ENCODE data around the gene FAM210B. TPM values are rescaled to one million over a fixed set of nuclear protein-coding genes. Genes with fewer than 3 reads are reported as not detected.
"Not testable (repeated sequence)": the region's sequence is repeated elsewhere in the genome, so short reads cannot be mapped to it uniquely, and the experiment has no call there.

FAM210B gene
- total RNA-seq, 1 donor = 46.2 TPM

DNA sequence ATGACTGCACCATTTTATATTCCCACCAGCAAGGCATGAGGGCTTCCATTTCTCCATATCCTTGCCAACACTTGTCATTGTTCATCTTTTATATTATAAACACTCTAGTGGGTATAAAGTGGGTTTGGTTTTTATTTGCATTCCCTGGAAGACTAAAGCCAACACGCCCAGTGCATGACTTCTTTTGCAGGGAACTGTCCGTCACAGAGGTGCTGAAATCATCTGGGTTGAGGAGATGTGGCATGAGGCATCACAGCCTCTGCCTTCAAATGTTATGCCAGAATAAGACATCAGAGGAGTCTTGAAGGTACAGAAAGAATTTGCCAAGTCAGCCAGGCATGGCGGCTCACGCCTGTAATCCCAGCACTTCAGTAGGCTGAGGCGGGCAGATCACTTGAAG, 29.9 kb upstream of the FAM210B start:
- no peak overlapping the region for H3K4me3 ChIP-seq (ENCODE audit: low read depth, low read length)
- TF ChIP-seq, protein P1, sequence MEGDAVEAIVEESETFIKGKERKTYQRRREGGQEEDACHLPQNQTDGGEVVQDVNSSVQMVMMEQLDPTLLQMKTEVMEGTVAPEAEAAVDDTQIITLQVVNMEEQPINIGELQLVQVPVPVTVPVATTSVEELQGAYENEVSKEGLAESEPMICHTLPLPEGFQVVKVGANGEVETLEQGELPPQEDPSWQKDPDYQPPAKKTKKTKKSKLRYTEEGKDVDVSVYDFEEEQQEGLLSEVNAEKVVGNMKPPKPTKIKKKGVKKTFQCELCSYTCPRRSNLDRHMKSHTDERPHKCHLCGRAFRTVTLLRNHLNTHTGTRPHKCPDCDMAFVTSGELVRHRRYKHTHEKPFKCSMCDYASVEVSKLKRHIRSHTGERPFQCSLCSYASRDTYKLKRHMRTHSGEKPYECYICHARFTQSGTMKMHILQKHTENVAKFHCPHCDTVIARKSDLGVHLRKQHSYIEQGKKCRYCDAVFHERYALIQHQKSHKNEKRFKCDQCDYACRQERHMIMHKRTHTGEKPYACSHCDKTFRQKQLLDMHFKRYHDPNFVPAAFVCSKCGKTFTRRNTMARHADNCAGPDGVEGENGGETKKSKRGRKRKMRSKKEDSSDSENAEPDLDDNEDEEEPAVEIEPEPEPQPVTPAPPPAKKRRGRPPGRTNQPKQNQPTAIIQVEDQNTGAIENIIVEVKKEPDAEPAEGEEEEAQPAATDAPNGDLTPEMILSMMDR (IDR thresholded peaks at IDR 0.05; ENCODE audit: insufficient read depth, low read depth, low read length) = no peak
- DNase-seq (ENCODE audit: low read depth) = peak; percentile 10

DNA sequence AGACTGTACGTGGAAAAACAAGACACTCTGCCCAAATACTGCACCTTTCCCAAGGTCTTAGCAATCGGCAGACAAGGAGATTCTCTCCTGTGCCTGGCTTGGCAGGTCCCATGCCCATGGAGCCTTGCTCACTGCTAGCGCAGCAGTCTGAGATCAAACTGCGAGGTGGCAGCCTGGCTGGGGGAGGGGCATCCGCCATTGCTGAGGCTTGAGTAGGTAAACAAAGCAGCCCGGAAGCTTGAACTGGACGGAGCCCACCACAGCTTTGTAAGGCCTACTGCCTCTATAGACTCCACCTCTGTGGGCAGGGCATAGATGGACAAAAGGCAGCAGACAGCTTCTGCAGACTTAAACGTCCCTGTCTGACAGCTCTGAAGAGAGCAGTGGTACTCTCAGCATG, 22.1 kb upstream of the FAM210B start:
- not testable (repeated sequence) for H3K4me3 ChIP-seq (ENCODE audit: low read depth, low read length); DNase-seq (ENCODE audit: low read depth)

DNA sequence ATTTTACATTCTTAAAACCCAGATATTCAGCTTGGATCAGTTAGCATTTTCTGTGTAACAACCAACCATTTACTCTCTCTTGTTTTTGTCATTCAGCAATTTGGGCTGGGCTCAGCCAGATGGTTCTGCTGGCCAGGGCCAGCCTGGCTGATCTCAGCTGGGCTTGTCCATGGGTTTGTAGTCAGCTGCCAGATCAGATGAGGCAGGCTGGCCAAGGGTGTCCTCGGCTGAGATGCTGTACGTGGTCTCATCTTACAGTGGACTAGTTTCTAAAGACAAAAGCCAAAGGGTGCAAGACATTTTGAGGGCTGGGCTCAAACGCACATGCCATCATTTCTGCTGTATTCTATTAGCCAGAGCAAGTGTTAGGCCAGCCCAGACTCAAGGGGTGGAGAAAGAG, 16.0 kb upstream of the FAM210B start:
- no peak for DNase-seq (ENCODE audit: low read depth)
- TF ChIP-seq, protein P1 (IDR thresholded peaks at IDR 0.05; ENCODE audit: insufficient read depth, low read depth, low read length) = no peak
- no peak overlapping the region for H3K4me3 ChIP-seq (ENCODE audit: low read depth, low read length)

DNA sequence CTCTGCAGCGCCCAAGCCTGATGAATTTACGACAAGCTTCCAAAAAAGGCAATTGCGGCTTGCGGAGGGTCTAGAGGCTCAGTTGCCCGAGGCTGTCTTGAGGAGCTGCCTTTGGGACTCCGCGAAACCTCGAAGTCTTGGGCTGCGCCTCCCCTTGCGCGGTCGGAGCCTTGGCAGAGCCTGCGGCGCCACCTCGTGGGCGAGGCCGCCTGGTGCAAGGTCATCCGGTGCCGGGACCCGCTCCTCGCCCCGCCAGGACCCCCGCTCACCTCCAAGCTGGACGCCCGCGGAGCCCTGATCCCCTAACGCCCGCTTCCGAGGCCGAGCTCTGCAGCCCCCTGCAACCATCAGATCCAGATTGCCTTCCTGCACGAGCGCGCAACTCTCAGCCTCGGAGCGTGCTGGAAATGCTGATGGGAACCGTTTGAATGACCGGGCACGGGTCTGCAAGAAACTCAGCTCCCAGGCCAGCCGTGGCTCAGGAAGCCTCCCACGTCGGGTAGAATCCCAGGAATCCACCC, 14.9 kb upstream of the FAM210B start:
- TF ChIP-seq, protein P1 (IDR thresholded peaks at IDR 0.05; ENCODE audit: insufficient read depth, low read depth, low read length) = peak; percentile 75
- H3K4me3 ChIP-seq (ENCODE audit: low read depth, low read length) = no peak overlapping the region
- peak; percentile 36 for DNase-seq (ENCODE audit: low read depth)

DNA sequence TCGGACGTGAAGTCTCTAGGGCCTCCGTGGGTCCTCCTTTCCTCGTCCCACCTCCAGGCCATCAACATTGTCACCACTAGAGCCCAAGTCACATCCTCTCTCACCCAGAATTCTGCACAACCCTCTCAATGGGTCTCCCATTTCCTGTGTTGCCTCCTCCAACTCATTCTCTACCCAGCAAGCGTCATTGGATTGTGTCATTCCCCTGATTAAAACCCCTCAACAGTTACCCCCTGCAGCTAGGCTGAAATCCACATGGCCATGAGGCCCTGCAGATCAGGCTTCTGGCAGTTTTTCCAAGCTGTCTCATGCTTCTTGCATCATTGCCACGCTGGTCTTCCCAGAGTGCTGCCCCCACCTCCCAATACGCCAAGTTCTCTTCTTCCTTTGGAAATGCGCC, 12.9 kb upstream of the FAM210B start:
- H3K4me3 ChIP-seq (ENCODE audit: low read depth, low read length) = no peak overlapping the region
- TF ChIP-seq, protein P1 (IDR thresholded peaks at IDR 0.05; ENCODE audit: insufficient read depth, low read depth, low read length) = no peak

DNA sequence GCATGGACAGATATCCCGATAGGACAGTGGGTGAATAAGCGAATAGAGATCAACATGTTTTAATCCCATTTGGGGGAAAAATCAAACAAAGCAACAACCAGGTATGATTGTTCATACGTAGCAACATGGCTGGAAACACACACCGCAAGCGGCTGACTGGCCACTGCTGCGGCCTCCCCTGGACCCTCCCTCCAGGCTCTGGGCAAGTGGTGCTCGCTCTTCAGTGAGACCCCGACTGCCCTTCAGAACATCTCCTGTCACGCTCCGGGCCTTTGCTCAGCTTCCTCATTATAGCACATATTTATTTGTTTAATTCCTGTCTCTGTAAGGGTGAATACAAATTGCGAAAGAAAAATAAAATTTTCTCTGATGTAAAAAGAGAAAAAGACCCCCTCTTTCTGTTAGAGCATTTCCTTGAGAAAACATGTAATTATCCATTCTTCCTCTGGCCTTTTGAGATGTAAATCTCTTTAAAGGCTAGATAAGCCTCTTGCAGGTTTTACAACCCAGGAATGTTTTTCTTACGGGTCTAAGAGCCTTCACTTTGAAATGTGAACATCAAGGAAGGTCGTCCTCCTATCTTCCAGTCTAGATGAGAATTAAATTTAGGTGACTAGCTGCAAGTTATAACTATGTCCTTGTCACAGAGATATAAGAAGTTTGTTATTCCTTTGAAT, 11.0 kb upstream of the FAM210B start:
- DNase-seq (ENCODE audit: low read depth) = no peak
- TF ChIP-seq, protein P1 (IDR thresholded peaks at IDR 0.05; ENCODE audit: insufficient read depth, low read depth, low read length) = no peak

More for the DNA sequence above, 12.9 kb upstream of the FAM210B start:
- no peak for DNase-seq (ENCODE audit: low read depth)

DNA sequence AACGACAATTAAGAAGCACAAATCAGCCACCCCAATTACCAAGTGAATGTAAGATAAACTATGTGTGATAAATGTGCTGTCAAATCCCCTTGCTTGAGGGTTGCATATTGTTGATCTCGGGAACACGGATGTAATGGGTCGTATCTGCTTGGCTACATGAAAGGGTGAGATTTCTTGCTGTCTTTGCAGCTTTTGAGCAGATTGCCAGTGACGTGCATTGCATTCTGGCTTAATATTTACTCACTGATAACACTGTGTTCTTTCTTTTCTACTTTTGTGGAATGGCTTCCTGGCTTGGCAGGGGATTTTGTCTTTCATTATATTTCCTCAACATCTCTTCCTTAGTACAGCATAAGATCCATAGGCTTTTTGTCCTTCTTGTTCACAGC, 10.5 kb upstream of the FAM210B start:
- no peak for DNase-seq (ENCODE audit: low read depth)
- TF ChIP-seq, protein P1 (IDR thresholded peaks at IDR 0.05; ENCODE audit: insufficient read depth, low read depth, low read length) = no peak
- H3K4me3 ChIP-seq (ENCODE audit: low read depth, low read length) = no peak overlapping the region

More for the DNA sequence above, 11.0 kb upstream of the FAM210B start:
- no peak overlapping the region for H3K4me3 ChIP-seq (ENCODE audit: low read depth, low read length)

Measured in fibroblast of villous mesenchyme (primary cell).